GM19467 (cell line): ENCODE measurements around the gene MSI2.

Experiments
- ATAC-seq: cut with Tn5 transposase; IDR thresholded peaks from one replicate; pipeline ENCODE4 v1.9.1; 2021; ENCODE audit warnings: mild to moderate bottlenecking, moderate library complexity; ENCODE audit not compliant: unreplicated experiment

Gene MSI2

GRCh38 chr17:57718878-57719277 lies 462.6 kb downstream of the MSI2 start:
- ATAC-seq: no peak

- ATAC-seq: no peak
Observed at GRCh38 chr17:57720386-57721035, 464.2 kb downstream of the MSI2 start.

GRCh38 chr17:57721967-57722703 lies 465.8 kb downstream of the MSI2 start:
- no peak for ATAC-seq

- no peak for ATAC-seq
Observed at GRCh38 chr17:57722704-57723043, 466.4 kb downstream of the MSI2 start.

- ATAC-seq: no peak
Observed at GRCh38 chr17:57723427-57724025, 467.2 kb downstream of the MSI2 start.

GRCh38 chr17:57724026-57724728 lies 467.9 kb downstream of the MSI2 start:
- ATAC-seq: peak; percentile 63

- no peak for ATAC-seq
Observed at GRCh38 chr17:57724729-57725125, 468.4 kb downstream of the MSI2 start.

GRCh38 chr17:57726213-57726790 lies 470.0 kb downstream of the MSI2 start:
- ATAC-seq: no peak

GRCh38 chr17:57726838-57727237 lies 470.5 kb downstream of the MSI2 start:
- ATAC-seq: no peak

- no peak for ATAC-seq
Observed at GRCh38 chr17:57727630-57728175, 471.4 kb downstream of the MSI2 start.

- no peak for ATAC-seq
Observed at GRCh38 chr17:57730026-57730701, 473.8 kb downstream of the MSI2 start.

GRCh38 chr17:57732062-57732461 lies 475.7 kb downstream of the MSI2 start:
- no peak for ATAC-seq

GRCh38 chr17:57733085-57733484 lies 476.8 kb downstream of the MSI2 start:
- no peak for ATAC-seq
